NCI-H226 (cell line): ENCODE measurements around the gene AQP2.
"Not testable (repeated sequence)": the region's sequence is repeated elsewhere in the genome, so short reads cannot be mapped to it uniquely, and the experiment has no call there.

Source experiments
- DNase-seq: peaks from one replicate; pipeline ENCODE4 v3.0.0-alpha.2; 2015

AQP2 gene

GRCh38 chr12:49972641-49973360, 22.3 kb downstream of the AQP2 start, which contains the start of gene AQP6:
AQP6 (plus strand) TSS chr12:49972947; CDS start chr12:49973174, 227 bp downstream.
- DNase-seq: no peak

- DNase-seq: no peak
Observed at GRCh38 chr12:49973361-49973830, 22.9 kb downstream of the AQP2 start.

- peak; percentile 28 for DNase-seq
Observed at GRCh38 chr12:49974231-49974675, 23.7 kb downstream of the AQP2 start.

- no peak for DNase-seq
Observed at GRCh38 chr12:49974677-49975317, 24.3 kb downstream of the AQP2 start.

GRCh38 chr12:49975318-49975761, 24.8 kb downstream of the AQP2 start:
- no peak for DNase-seq

- no peak for DNase-seq
Observed at GRCh38 chr12:49976557-49976956, 26.0 kb downstream of the AQP2 start.

- DNase-seq: no peak
Observed at GRCh38 chr12:49978125-49978524, 27.6 kb downstream of the AQP2 start.

- DNase-seq: no peak
Observed at GRCh38 chr12:49979016-49979586, 28.6 kb downstream of the AQP2 start.

- DNase-seq: no peak
Observed at GRCh38 chr12:49979791-49980190, 29.3 kb downstream of the AQP2 start.

GRCh38 chr12:49980501-49981349, 30.2 kb downstream of the AQP2 start:
- no peak for DNase-seq

GRCh38 chr12:49982246-49983087, 31.9 kb downstream of the AQP2 start:
- DNase-seq: peak; percentile 34

GRCh38 chr12:49983892-49984291, 33.4 kb downstream of the AQP2 start:
- peak; percentile 92 for DNase-seq

GRCh38 chr12:49984476-49985359, 34.2 kb downstream of the AQP2 start:
- no peak for DNase-seq

- DNase-seq: no peak
Observed at GRCh38 chr12:49985981-49986380, 35.4 kb downstream of the AQP2 start.

GRCh38 chr12:49986476-49986875, 35.9 kb downstream of the AQP2 start:
- DNase-seq: not testable (repeated sequence)

- no peak for DNase-seq
Observed at GRCh38 chr12:49987625-49988303, 37.2 kb downstream of the AQP2 start.

GRCh38 chr12:49989400-49989799, 38.9 kb downstream of the AQP2 start:
- DNase-seq: not testable (repeated sequence)

- DNase-seq: no peak
Observed at GRCh38 chr12:49990273-49990672, 39.7 kb downstream of the AQP2 start.

GRCh38 chr12:49998453-49998852, 47.9 kb downstream of the AQP2 start:
- no peak for DNase-seq

GRCh38 chr12:50003595-50003994, 53.1 kb downstream of the AQP2 start:
- DNase-seq: no peak
